ENCODE measurements around the gene MOB3A.

DNA sequence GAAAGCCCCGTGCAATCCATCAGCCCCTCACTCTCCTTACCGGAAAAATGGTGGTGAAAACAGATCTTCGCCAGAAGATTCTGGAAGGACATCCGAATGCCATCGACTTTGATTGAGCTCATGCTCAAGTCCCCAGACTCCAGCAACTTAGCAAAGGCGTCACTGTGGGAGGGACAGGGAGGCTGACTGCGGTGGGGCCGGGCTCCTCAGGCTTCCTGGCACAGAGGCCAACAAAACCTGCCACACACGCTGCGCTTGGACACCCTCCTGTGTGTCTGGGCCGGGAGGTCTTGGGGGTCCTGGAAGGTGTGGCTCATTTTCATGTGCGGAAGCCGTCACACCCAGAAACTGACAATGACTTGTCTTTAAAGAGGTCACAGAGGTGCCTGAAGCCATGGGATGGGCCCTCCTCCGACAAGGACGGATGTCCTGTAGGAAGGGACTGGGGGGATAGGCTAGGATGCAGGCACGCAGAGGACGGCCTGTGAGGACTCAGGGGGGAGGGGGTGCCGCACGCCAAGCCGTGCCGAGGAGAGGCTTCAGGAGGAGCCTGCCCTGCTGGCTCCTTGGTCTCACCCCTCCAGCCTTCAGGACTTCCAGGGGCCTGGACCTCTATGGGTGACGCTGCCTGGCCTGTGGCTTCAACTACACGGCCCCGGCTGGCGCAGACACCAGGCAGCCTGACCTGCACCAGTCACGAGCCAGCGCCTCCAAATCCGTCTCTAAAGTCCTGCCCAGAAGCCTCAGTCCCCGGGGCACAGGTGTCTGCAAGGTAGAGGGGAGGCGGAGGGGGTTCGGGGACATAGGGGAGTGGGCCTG, 13.1 kb upstream of the MOB3A start:
- TF ChIP-seq YY1 (IDR thresholded peaks at IDR 0.05; ENCODE audit: insufficient read depth, insufficient read length): no peak
- no peak for TF ChIP-seq ZNF274 (IDR thresholded peaks at IDR 0.05; ENCODE audit: low read depth, low read length)
- TF ChIP-seq SUZ12 (IDR thresholded peaks at IDR 0.05; ENCODE audit: extremely low read depth, insufficient read depth, insufficient read length): no peak
